Upper lobe of left lung (tissue), 6 donors: Measurements from ENCODE around the gene TLK2. TPM values are rescaled to one million over a fixed set of nuclear protein-coding genes. Genes with fewer than 3 reads are reported as not detected.

Source experiments
- ATAC-seq, 2 donors: fragments of 200-7000 bp; cut with Tn5 transposase; one replicate each; pipeline ENCODE4 v1.9.1; 2022; ENCODE audit warnings: mild to moderate bottlenecking in 2 of 2, moderate library complexity in 2 of 2; ENCODE audit not compliant: low FRiP score in 2 of 2
- DNase-seq, 2 donors: peaks; one replicate each; pipeline ENCODE4 v3.0.0-alpha.2; 2019 to 2020
- H3K27ac ChIP-seq, 4 donors: fragments of 200-600 bp; sonication (generic); one replicate each; pipeline ENCODE4 v1.5.1; 2016 to 2019
- H3K27me3 ChIP-seq, 4 donors: fragments of 200-600 bp; sonication (generic); one replicate each; pipeline ENCODE4 v1.5.1; 2017 to 2019
- H3K36me3 ChIP-seq, 4 donors: fragments of 200-600 bp; sonication (generic); one replicate each; pipeline ENCODE4 v1.5.1; 2016 to 2019
- H3K4me1 ChIP-seq, 4 donors: fragments of 200-600 bp; sonication (generic); one replicate each; pipeline ENCODE4 v1.5.1; 2018 to 2019
- H3K4me3 ChIP-seq, 4 donors: fragments of 200-600 bp; sonication (generic); one replicate each; pipeline ENCODE4 v1.5.1; 2017 to 2019; ENCODE audit warnings: mild to moderate bottlenecking in 2 of 4, moderate library complexity in 1 of 4
- H3K9me3 ChIP-seq, 4 donors: fragments of 200-600 bp; sonication (generic); one replicate each; pipeline ENCODE4 v1.5.1; 2018 to 2019
- CTCF ChIP-seq, 6 experiments: fragments of 450-650 bp in 4 of 6; fragments of 200-600 bp in 2 of 6; sonication (generic) in 2 of 6; IDR thresholded peaks; one replicate each; pipeline ENCODE4 v1.5.1; 2016 to 2019; ENCODE audit warnings: antibody characterized with exemption in 6 of 6
- EP300 ChIP-seq, 4 donors: sonication (generic); formaldehyde crosslinking; IDR thresholded peaks; one replicate each; pipeline ENCODE4 v1.5.1; 2017; ENCODE audit warnings: antibody characterized with exemption in 4 of 4, control low read depth in 2 of 4
- POLR2A ChIP-seq, 4 donors: fragments of 450-650 bp; IDR thresholded peaks; one replicate each; pipeline ENCODE4 v1.5.1; 2016 to 2017; ENCODE audit warnings: antibody characterized with exemption in 4 of 4, mild to moderate bottlenecking in 2 of 4
- POLR2AphosphoS5 ChIP-seq, 2 donors: sonication (generic); formaldehyde crosslinking; IDR thresholded peaks; one replicate each; pipeline ENCODE4 v1.5.1; 2017; ENCODE audit warnings: antibody characterized with exemption in 2 of 2
- WGBS, 2 donors: methylation state at CpG; one replicate each; pipeline ENCODE4 v1.1.5; 2017 to 2018; 5-methylcytosine and 5-hydroxymethylcytosine counted together
- total RNA-seq, 6 donors: library from RNA; depleted of rRNA in 4 of 6; stranded (reverse); fragments of >200 nt in 4 of 6; gene quantifications; one replicate each; pipeline versions ENCODE4 v1.1.0 to v1.2.1, GENCODE V29; 2016 to 2021
- donor health status: DM: no; HTN: no; CAD: no; lungs with moderate emphysema.
- donor health status: DM: no; HTN: yes; CAD: no; lungs with severe emphysema.

TLK2 gene
- total RNA-seq, 6 donors from 2014 or later, result 36.6 to 57.6 (median 44.9) TPM

- H3K27me3 ChIP-seq, result no peaks in the 10 kb centered on the region
Measured at GRCh38 chr17:62566996-62567578, 88.5 kb downstream of the TLK2 start.

GRCh38 chr17:62572488-62572887 is 93.9 kb downstream of the TLK2 start:
- H3K4me1 ChIP-seq, result no peaks in the 10 kb centered on the region
- ATAC-seq, result no peak
- H3K27me3 ChIP-seq, result no peaks in the 10 kb centered on the region
- no peak for TF ChIP-seq EP300 (IDR thresholded peaks at IDR 0.05)
- no peak for TF ChIP-seq POLR2A (IDR thresholded peaks at IDR 0.05)
- no peak overlapping the region for H3K4me3 ChIP-seq
- no peaks in the 10 kb centered on the region for H3K9me3 ChIP-seq
- H3K36me3 ChIP-seq, result peaks cover 0 to 47% (median 25%) of the 10 kb centered on the region in 4 donors
- WGBS, 2 donors, result 85 to 89% methylated on average over 5 of the region's 5 CpGs
- no peak overlapping the region for H3K27ac ChIP-seq
- DNase-seq, result no peak

More at GRCh38 chr17:62566996-62567578, 88.5 kb downstream of the TLK2 start:
- H3K27ac ChIP-seq, result no peak overlapping the region
- no peaks in the 10 kb centered on the region for H3K9me3 ChIP-seq
- H3K4me1 ChIP-seq, result peaks cover 0 to 6% (median 2%) of the 10 kb centered on the region in 4 donors
- no peak overlapping the region for H3K4me3 ChIP-seq
- peaks cover 11 to 40% (median 15%) of the 10 kb centered on the region in 4 donors for H3K36me3 ChIP-seq
- DNase-seq, result no peak
- no peak for ATAC-seq
- 82 to 92% methylated on average over 4 of the region's 4 CpGs for WGBS, 2 donors
- TF ChIP-seq POLR2A (IDR thresholded peaks at IDR 0.05) (no peak), POLR2AphosphoS5 (IDR thresholded peaks at IDR 0.05) (no peak), CTCF (IDR thresholded peaks at IDR 0.05) (no peak), EP300 (IDR thresholded peaks at IDR 0.05) (no peak)

DNA sequence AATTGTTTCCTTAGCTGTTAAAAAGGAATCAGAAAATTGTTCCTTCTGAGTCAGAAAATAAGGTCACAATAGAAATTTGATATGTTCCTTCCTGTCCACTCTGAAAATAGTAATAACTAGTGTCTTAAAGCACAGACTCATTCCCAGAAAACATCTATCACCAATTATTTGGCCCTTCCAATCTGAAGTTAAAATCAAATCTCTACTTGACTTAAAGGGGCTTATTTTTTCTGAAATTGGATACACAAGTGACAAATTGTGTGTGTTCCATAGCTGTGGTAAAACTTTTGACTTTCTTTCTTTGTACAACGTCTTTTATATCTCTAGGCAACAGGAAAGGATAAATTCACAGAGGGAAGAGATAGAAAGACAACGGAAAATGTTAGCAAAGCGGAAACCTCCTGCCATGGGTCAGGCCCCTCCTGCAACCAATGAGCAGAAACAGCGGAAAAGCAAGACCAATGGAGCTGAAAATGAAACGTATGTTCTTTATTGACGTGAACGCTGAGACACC is 94.3 kb downstream of the TLK2 start:
- H3K9me3 ChIP-seq, result no peaks in the 10 kb centered on the region
- no peak for DNase-seq
- no peak overlapping the region for H3K27ac ChIP-seq
- ATAC-seq, result no peak
- peaks cover 0 to 52% (median 28%) of the 10 kb centered on the region in 4 donors for H3K36me3 ChIP-seq
- H3K4me1 ChIP-seq, result no peaks in the 10 kb centered on the region
- no peak for TF ChIP-seq POLR2A (IDR thresholded peaks at IDR 0.05)
- TF ChIP-seq EP300 (IDR thresholded peaks at IDR 0.05), result no peak
- TF ChIP-seq CTCF (IDR thresholded peaks at IDR 0.05), result no peak
- TF ChIP-seq POLR2AphosphoS5 (IDR thresholded peaks at IDR 0.05), result no peak
- WGBS, 2 donors, result 76 to 80% methylated on average over 7 of the region's 7 CpGs
- no peak overlapping the region for H3K4me3 ChIP-seq
- H3K27me3 ChIP-seq, result no peaks in the 10 kb centered on the region

- DNase-seq (no peak), ATAC-seq (no peak)
- peaks cover 0 to 54% (median 31%) of the 10 kb centered on the region in 4 donors for H3K36me3 ChIP-seq
Measured at GRCh38 chr17:62573480-62574117, 95.0 kb downstream of the TLK2 start.

More at GRCh38 chr17:62573480-62574117, 95.0 kb downstream of the TLK2 start:
- Histone ChIP-seq H3K27ac (no peak overlapping the region), H3K27me3 (no peaks in the 10 kb centered on the region), H3K4me3 (no peak overlapping the region), H3K9me3 (no peaks in the 10 kb centered on the region), H3K4me1 (no peaks in the 10 kb centered on the region)
- TF ChIP-seq POLR2AphosphoS5 (IDR thresholded peaks at IDR 0.05) (no peak), EP300 (IDR thresholded peaks at IDR 0.05) (no peak), POLR2A (IDR thresholded peaks at IDR 0.05) (no peak), CTCF (IDR thresholded peaks at IDR 0.05) (no peak)
